ENCODE results near the gene SNRPF. TPM values are rescaled to one million over a fixed set of nuclear protein-coding genes. Genes with fewer than 3 reads are reported as not detected.

Gene SNRPF
- total RNA-seq, 4 donors from 2014 or later: 4.9 to 14.7 (median 7.9) TPM

DNA sequence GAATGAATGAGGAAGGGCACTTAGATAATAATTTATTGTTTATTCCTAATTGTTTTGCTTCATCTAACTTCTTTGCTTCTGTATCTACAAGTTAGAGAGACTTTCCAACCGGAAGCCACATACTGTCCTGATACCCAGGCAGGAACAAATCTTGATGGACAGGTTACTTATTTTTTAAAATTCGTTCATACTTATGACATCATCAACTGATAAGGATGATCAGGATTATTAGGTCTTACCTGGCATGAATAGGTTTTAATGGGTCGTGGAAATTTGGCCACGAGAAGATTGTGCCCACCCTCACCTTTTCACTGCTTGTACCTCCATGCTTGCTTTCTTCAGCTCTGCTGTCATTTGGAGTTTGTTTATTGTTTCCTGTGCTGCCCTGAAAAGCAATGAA lies 39.3 kb downstream of the SNRPF start:
- ATAC-seq (ENCODE audit: low FRiP score) (no peak), DNase-seq (ENCODE audit: low spot score) (no peak)
- TF ChIP-seq, protein P1, sequence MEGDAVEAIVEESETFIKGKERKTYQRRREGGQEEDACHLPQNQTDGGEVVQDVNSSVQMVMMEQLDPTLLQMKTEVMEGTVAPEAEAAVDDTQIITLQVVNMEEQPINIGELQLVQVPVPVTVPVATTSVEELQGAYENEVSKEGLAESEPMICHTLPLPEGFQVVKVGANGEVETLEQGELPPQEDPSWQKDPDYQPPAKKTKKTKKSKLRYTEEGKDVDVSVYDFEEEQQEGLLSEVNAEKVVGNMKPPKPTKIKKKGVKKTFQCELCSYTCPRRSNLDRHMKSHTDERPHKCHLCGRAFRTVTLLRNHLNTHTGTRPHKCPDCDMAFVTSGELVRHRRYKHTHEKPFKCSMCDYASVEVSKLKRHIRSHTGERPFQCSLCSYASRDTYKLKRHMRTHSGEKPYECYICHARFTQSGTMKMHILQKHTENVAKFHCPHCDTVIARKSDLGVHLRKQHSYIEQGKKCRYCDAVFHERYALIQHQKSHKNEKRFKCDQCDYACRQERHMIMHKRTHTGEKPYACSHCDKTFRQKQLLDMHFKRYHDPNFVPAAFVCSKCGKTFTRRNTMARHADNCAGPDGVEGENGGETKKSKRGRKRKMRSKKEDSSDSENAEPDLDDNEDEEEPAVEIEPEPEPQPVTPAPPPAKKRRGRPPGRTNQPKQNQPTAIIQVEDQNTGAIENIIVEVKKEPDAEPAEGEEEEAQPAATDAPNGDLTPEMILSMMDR (IDR thresholded peaks at IDR 0.05): no peak

DNA sequence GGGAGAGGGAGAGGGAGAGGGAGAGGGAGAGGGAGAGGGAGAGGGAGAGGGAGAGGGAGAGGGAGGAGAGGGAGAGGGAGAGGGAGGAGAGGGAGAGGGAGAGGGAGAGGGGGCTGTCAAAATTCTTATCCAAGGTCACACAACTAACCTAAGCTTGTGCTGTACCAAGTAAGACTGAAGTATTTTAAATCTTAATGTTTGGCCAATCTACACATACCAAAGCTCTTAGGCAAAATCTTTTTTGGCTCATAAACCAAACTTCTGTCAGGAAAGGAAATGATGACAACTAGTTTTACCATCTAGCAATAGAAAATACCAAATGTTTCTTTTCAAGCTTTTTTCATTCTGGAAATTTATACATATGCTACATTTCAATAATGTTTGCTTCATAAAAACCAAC lies 49.8 kb downstream of the SNRPF start:
- ATAC-seq (ENCODE audit: low FRiP score) (no peak), DNase-seq (ENCODE audit: low spot score) (no peak)
- TF ChIP-seq, protein P1 (IDR thresholded peaks at IDR 0.05): no peak

DNA sequence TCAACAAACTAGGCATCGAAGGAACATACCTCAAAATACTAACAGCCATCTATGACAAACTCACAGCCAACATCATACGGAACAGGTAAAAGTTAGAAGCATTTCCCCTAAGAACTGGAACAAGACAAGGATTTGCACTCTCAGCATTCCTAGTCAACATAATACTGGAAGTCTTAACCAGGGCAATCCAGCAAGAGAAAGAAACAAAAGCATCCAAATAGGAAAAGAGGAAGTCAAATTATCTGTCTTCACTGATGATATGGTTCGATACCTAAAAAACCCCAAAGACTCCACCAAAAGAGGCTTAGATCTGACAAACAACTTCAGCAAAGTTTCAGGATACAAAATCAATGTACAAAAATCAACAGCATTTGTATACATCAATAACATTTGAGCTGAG lies 51.1 kb downstream of the SNRPF start:
- DNase-seq (ENCODE audit: low spot score): no peak
- no peak for ATAC-seq (ENCODE audit: low FRiP score)
- TF ChIP-seq, protein P1 (IDR thresholded peaks at IDR 0.05): no peak

Other genes starting within 250 kb of the SNRPF start
- gene NTN4, start 68.2 kb upstream of the SNRPF start, total RNA-seq: 10 to 100 TPM; 12.2 to 55.2 (median 15.0) TPM
- not detected for gene CCDC38, start 83.7 kb downstream of the SNRPF start, total RNA-seq
- gene AMDHD1, start 84.4 kb downstream of the SNRPF start, total RNA-seq: 1 to 10 TPM in 3 of 4 donors, under 1 TPM in 1; 0.69 to 3.2 (median 1.4) TPM
- gene HAL, start 137.4 kb downstream of the SNRPF start, total RNA-seq: 1 to 10 TPM; 1.2 to 8.7 (median 1.7) TPM
- gene LTA4H, start 176.6 kb downstream of the SNRPF start, total RNA-seq: 10 to 100 TPM; 60.8 to 77.8 (median 70.0) TPM